HUES6 (cell line): ENCODE measurements around the gene UCKL1.

Source experiments
- H3K27ac ChIP-seq: 2 replicates; pipeline ENCODE4 v1.7.0; 2013; ENCODE audit warnings: low read depth, mild to moderate bottlenecking, low read length, inconsistent platforms
- H3K27me3 ChIP-seq: 2 replicates; pipeline ENCODE4 v1.6.1; 2013; ENCODE audit warnings: low read length; ENCODE audit not compliant: control insufficient read depth, insufficient read depth
- H3K36me3 ChIP-seq: 2 replicates; pipeline ENCODE4 v1.6.1; 2013; ENCODE audit warnings: low read length; ENCODE audit not compliant: control insufficient read depth, insufficient read depth
- H3K4me1 ChIP-seq: 2 replicates; pipeline ENCODE4 v1.6.1; 2013; ENCODE audit warnings: low read length; ENCODE audit not compliant: control insufficient read depth, insufficient read depth
- H3K4me3 ChIP-seq: 2 replicates; pipeline ENCODE4 v1.5.1; 2013; ENCODE audit warnings: low read depth, low read length
- H3K9ac ChIP-seq: one replicate; pipeline ENCODE4 v1.6.1; 2013; ENCODE audit warnings: mild to moderate bottlenecking, low read length
- H3K9me3 ChIP-seq: 2 replicates; pipeline ENCODE4 v1.6.1; 2013; ENCODE audit warnings: low read depth, low read length; ENCODE audit not compliant: control insufficient read depth, insufficient read depth

Gene UCKL1

DNA sequence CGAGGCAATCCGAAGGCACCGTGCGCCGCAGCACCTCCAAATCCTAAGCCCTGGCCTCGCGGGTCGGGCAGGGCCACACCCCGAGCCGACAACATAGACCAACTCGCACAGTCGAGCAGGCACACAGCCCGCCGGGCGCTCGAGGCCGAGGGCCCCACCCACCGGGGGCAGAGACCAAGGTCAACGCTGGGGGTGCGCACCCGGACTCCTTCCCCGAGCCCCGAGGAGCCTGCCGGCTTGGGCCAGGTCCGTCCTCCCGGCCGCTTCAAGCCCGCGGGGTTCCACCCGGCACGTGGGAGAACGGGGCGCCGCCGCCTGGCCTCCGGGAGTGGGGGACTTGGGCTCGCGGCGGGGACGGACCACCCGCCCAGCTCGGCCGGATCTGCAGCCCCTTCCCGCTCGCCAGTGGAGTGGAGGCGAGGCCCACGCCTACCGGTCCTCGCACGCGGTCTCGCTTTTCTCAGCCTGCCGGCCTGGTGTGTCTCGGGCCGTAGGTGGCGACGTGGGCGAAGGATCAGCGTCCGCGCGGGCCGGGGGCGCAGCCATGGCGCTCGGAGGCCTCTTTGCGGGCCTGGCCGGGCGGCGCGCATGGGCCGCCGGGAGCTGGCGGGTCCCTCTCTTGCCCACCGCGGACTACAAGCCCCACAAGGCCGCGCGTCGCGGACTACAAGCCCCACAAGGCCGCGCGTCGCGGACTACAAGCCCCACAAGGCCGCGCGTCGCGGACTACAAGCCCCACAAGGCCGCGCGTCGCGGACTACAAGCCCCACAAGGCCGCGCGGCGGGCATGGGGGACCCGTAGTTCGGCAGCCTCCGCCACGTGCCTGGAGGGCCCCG is at the start of gene UCKL1:
TSS of gene UCKL1 (minus strand) at position 590 of the 837 bp plus-strand sequence. CDS start at position 546, 44 bp downstream.
- peak within 1 kb of the TSS; percentile 96 for H3K27ac ChIP-seq
- H3K36me3 ChIP-seq: peaks cover 15% of the 10 kb centered on the region
- H3K9me3 ChIP-seq: no peaks in the 10 kb centered on the region
- peaks cover 35% of the 10 kb centered on the region for H3K4me1 ChIP-seq
- peak within 1 kb of the TSS; percentile 98 for H3K9ac ChIP-seq
- peak within 1 kb of the TSS; percentile 100 for H3K4me3 ChIP-seq
- no peaks in the 10 kb centered on the region for H3K27me3 ChIP-seq

GRCh38 chr20:64005394-64005793 is 49.2 kb upstream of the UCKL1 start:
- H3K9ac ChIP-seq: no peak overlapping the region
- no peak overlapping the region for H3K27ac ChIP-seq
- no peaks in the 10 kb centered on the region for H3K4me1 ChIP-seq
- no peaks in the 10 kb centered on the region for H3K27me3 ChIP-seq
- H3K9me3 ChIP-seq: peaks cover 5% of the 10 kb centered on the region; the same call in 1 of the 2 replicates
- peaks cover 76% of the 10 kb centered on the region for H3K36me3 ChIP-seq
- H3K4me3 ChIP-seq: no peak overlapping the region

- no peaks in the 10 kb centered on the region for H3K4me1 ChIP-seq
- H3K4me3 ChIP-seq: no peak overlapping the region
- H3K9ac ChIP-seq: no peak overlapping the region
- H3K27me3 ChIP-seq: no peaks in the 10 kb centered on the region
- H3K9me3 ChIP-seq: peaks cover 5% of the 10 kb centered on the region; the same call in 1 of the 2 replicates
- peaks cover 78% of the 10 kb centered on the region for H3K36me3 ChIP-seq
- H3K27ac ChIP-seq: no peak overlapping the region
Measured at GRCh38 chr20:64003960-64004725, 47.9 kb upstream of the UCKL1 start.

DNA sequence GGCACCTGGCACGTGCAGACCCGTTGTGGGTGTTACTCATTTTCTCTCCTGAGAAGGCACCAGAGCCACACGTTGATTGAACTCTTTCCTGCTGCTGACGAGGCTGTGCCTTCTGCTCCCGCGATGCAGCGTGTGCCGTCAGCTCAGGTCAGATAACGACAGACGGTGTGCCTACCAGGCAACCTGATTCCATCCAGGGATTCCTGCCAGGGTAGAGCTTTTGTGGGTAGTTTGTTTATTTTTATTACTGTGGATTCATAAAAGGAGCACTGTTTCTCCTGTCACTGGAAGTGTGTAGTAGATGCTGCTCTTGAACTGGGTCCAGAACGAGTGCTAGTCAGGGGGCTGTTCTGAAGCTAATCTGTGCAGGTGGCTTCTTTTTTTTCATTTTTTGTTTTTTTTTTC is 45.4 kb upstream of the UCKL1 start:
- no peak overlapping the region for H3K4me3 ChIP-seq
- no peak overlapping the region for H3K9ac ChIP-seq
- H3K27me3 ChIP-seq: no peaks in the 10 kb centered on the region
- H3K9me3 ChIP-seq: no peaks in the 10 kb centered on the region
- no peak overlapping the region for H3K27ac ChIP-seq
- peaks cover 76% of the 10 kb centered on the region for H3K36me3 ChIP-seq
- no peaks in the 10 kb centered on the region for H3K4me1 ChIP-seq

DNA sequence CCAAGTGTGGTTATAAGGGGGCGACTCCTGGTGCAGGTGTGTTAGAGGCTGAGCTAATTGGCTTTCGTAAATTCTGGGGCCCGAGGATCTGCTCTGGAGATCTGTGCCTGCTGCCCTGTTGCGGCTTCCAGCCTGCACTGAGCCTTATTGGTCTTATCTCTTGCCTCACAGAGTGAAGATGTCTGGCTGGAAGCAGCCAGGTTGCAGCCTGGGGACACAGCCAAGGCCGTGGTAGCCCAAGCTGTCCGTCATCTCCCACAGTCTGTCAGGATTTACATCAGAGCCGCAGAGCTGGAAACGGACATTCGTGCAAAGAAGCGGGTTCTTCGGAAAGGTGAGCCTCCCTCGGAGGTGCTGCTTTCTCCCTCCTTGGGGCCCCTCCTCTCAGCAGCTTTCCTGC is 44.7 kb upstream of the UCKL1 start:
- H3K27me3 ChIP-seq: no peaks in the 10 kb centered on the region
- H3K36me3 ChIP-seq: peaks cover 79% of the 10 kb centered on the region
- no peak overlapping the region for H3K4me3 ChIP-seq
- H3K9me3 ChIP-seq: no peaks in the 10 kb centered on the region
- H3K4me1 ChIP-seq: no peaks in the 10 kb centered on the region
- H3K9ac ChIP-seq: no peak overlapping the region
- no peak overlapping the region for H3K27ac ChIP-seq

- H3K27ac ChIP-seq: no peak overlapping the region
- peaks cover 49% of the 10 kb centered on the region for H3K36me3 ChIP-seq
- no peaks in the 10 kb centered on the region for H3K9me3 ChIP-seq
- H3K4me3 ChIP-seq: no peak overlapping the region
- H3K27me3 ChIP-seq: peaks cover 7% of the 10 kb centered on the region
- no peak overlapping the region for H3K9ac ChIP-seq
- peaks cover 14% of the 10 kb centered on the region for H3K4me1 ChIP-seq
Measured at GRCh38 chr20:63982937-63983336, 26.7 kb upstream of the UCKL1 start.

DNA sequence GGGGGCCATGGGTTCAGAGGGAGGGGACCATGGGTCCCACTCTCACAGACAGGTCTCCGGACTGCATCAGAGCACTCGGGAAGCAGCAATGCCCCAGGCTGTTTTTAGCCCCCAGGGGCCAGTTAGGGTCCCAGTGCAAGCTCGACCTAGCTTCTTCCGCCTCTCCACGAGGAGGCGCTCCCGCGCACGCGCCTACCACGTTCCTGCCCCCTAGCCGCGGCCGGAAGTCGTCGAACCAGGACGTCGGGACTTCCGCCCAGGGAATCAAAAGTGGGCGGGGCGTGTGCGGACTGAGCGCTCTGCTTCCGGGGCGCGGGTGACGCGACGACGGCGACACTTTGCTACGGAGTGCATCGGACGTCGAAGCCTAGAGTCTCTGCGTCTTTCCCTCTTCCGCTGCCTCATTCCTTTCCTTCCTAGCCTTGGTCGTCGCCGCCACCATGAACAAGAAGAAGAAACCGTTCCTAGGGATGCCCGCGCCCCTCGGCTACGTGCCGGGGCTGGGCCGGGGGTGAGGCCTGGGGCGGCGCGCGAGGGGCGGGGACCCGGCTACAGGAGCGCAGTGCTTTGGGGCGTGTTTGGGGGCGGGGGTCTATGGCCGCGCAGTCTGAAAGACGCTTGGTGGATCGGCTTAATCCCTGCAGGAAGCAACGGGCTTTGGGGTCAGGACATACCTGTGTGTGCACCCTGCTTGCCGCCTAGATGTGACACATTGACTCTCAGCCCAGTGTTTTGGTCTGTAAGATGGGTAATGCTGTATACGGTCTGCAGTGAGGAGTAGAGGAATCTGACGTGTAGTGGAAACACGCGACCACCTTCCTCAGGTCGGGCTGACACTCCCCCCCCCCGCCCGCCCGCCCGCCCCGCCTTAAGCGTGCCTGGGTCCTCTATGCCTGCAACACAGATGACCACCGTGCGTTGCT is 24.9 kb upstream of the UCKL1 start, which contains the start of gene PRPF6:
TSS of gene PRPF6 (plus strand) at position 327 of the 923 bp plus-strand sequence. CDS start at position 441, 114 bp downstream.
- H3K9me3 ChIP-seq: no peaks in the 10 kb centered on the region
- peak within 1 kb of the TSS; percentile 82; the same call in 1 of the 2 replicates for H3K27ac ChIP-seq
- peaks cover 33% of the 10 kb centered on the region for H3K36me3 ChIP-seq
- peaks cover 19% of the 10 kb centered on the region for H3K4me1 ChIP-seq
- peak within 1 kb of the TSS; percentile 87 for H3K9ac ChIP-seq
- peak within 1 kb of the TSS; percentile 98 for H3K4me3 ChIP-seq
- peaks cover 13% of the 10 kb centered on the region for H3K27me3 ChIP-seq

DNA sequence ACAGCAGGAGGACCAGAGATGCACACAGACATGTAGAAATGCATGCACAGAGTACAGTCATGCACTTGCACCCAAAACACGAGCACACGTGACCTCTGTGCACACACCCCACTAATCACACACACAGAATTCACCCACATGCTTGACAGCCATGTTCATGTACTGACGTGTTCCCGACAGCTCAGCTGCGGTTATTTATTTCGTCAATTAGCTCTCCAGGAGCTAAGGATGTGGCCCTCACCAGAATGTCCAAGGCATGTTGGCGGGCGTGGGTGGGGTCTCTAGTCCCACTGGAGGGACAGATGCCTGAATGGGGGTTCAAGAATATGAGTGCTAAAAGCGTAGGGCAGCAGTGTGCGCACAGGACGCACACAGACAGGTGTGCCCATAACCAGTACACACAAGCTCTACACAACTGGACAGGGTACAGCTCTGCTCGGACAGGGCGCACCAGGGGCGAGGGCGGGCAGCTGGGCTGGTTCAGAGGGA is 24.1 kb upstream of the UCKL1 start:
- H3K9ac ChIP-seq: no peak overlapping the region
- H3K4me3 ChIP-seq: peak overlapping the region; percentile 98
- H3K36me3 ChIP-seq: peaks cover 26% of the 10 kb centered on the region
- H3K9me3 ChIP-seq: no peaks in the 10 kb centered on the region
- peaks cover 13% of the 10 kb centered on the region for H3K27me3 ChIP-seq
- H3K27ac ChIP-seq: no peak overlapping the region
- H3K4me1 ChIP-seq: peaks cover 19% of the 10 kb centered on the region

GRCh38 chr20:63979557-63980316 is 23.5 kb upstream of the UCKL1 start, which contains the start of gene SAMD10:
SAMD10 (minus strand) TSS chr20:63979642; CDS start chr20:63979467, 175 bp downstream.
- Histone ChIP-seq H3K27ac (no peak within 1 kb of the TSS), H3K36me3 (peaks cover 20% of the 10 kb centered on the region), H3K4me1 (peaks cover 19% of the 10 kb centered on the region), H3K4me3 (peak within 1 kb of the TSS; percentile 98), H3K27me3 (peaks cover 13% of the 10 kb centered on the region), H3K9ac (no peak within 1 kb of the TSS), H3K9me3 (no peaks in the 10 kb centered on the region)

DNA sequence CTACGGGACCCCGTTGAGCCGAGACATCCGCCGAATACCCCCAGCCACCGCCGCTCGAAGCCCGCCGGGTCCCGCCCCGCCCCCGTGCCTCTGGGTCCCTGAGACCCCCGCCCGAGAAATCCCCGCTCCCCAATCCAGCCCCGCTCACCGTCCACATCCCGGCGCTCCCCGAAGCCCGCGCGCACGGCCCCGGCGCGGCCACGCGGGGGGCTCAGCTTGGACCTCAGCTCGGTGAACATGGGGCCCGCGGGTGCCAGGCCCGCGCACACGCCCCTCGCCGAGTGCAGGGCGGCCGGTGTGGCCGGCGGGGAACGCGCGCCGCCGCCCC is 23.0 kb upstream of the UCKL1 start:
- peaks cover 15% of the 10 kb centered on the region for H3K36me3 ChIP-seq
- no peak overlapping the region for H3K27ac ChIP-seq
- no peaks in the 10 kb centered on the region for H3K9me3 ChIP-seq
- peak overlapping the region; percentile 98 for H3K4me3 ChIP-seq
- H3K27me3 ChIP-seq: peaks cover 13% of the 10 kb centered on the region
- peaks cover 19% of the 10 kb centered on the region for H3K4me1 ChIP-seq
- no peak overlapping the region for H3K9ac ChIP-seq
